ENCODE data around the gene AGXT2.

GRCh38 chr5:34982823-34983222 lies 64.9 kb downstream of the AGXT2 start:
- TF ChIP-seq EZH2phosphoT487 (IDR thresholded peaks at IDR 0.05; ENCODE audit: low read depth) = no peak
- TF ChIP-seq, protein P1, sequence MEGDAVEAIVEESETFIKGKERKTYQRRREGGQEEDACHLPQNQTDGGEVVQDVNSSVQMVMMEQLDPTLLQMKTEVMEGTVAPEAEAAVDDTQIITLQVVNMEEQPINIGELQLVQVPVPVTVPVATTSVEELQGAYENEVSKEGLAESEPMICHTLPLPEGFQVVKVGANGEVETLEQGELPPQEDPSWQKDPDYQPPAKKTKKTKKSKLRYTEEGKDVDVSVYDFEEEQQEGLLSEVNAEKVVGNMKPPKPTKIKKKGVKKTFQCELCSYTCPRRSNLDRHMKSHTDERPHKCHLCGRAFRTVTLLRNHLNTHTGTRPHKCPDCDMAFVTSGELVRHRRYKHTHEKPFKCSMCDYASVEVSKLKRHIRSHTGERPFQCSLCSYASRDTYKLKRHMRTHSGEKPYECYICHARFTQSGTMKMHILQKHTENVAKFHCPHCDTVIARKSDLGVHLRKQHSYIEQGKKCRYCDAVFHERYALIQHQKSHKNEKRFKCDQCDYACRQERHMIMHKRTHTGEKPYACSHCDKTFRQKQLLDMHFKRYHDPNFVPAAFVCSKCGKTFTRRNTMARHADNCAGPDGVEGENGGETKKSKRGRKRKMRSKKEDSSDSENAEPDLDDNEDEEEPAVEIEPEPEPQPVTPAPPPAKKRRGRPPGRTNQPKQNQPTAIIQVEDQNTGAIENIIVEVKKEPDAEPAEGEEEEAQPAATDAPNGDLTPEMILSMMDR (IDR thresholded peaks at IDR 0.05; ENCODE audit: low read depth, low read length) = no peak
